IPS DF 6.9 (cell line): ENCODE results near the gene SMAD4.

ENCODE experiments used
- DNase-seq: peaks from one replicate; pipeline ENCODE4 v3.0.0-alpha.2; 2013; ENCODE audit warnings: low read depth, low spot score
- H3K27ac ChIP-seq: one replicate; pipeline ENCODE4 v1.5.1; 2013; ENCODE audit warnings: low read length, control low read depth
- H3K27me3 ChIP-seq: 2 replicates; pipeline ENCODE4 v1.6.1; 2013; ENCODE audit warnings: mild to moderate bottlenecking, low read length; ENCODE audit not compliant: control insufficient read depth, insufficient read depth
- H3K36me3 ChIP-seq: 2 replicates; pipeline ENCODE4 v1.6.1; 2013; ENCODE audit warnings: low read length; ENCODE audit not compliant: control insufficient read depth, insufficient read depth
- H3K4me1 ChIP-seq: 2 replicates; pipeline ENCODE4 v1.6.1; 2013; ENCODE audit warnings: low read length; ENCODE audit not compliant: control insufficient read depth, insufficient read depth
- H3K4me3 ChIP-seq: 2 replicates; pipeline ENCODE4 v1.5.1; 2013; ENCODE audit warnings: mild to moderate bottlenecking, low read length
- H3K9me3 ChIP-seq: 2 replicates; pipeline ENCODE4 v1.6.1; 2013; ENCODE audit warnings: low read length, inconsistent platforms; ENCODE audit not compliant: control insufficient read depth, insufficient read depth
- WGBS: extraction: QIAGEN DNeasy Blood & Tissue Kit; methylation state at CpG from one replicate; pipeline ENCODE4 v1.1.7; 2013; ENCODE audit warnings: mixed read lengths, missing lambda C conversion rate; ENCODE audit not compliant: insufficient read length, insufficient coverage; 5-methylcytosine and 5-hydroxymethylcytosine counted together

Gene SMAD4

GRCh38 chr18:51122266-51123045 lies 92.4 kb downstream of the SMAD4 start:
- WGBS: no CpG with 5 or more reads among the region's 19 CpGs

GRCh38 chr18:51123046-51123395 lies 93.0 kb downstream of the SMAD4 start:
- H3K4me1 ChIP-seq: no peaks in the 10 kb centered on the region
- no peak overlapping the region for H3K27ac ChIP-seq
- no peaks in the 10 kb centered on the region for H3K27me3 ChIP-seq
- WGBS: no CpG with 5 or more reads among the region's 7 CpGs
- no peaks in the 10 kb centered on the region for H3K9me3 ChIP-seq
- H3K4me3 ChIP-seq: no peak overlapping the region
- no peak for DNase-seq
- H3K36me3 ChIP-seq: no peaks in the 10 kb centered on the region

More at GRCh38 chr18:51122266-51123045, 92.4 kb downstream of the SMAD4 start:
- H3K27ac ChIP-seq: no peak overlapping the region
- no peak for DNase-seq
- no peaks in the 10 kb centered on the region for H3K4me1 ChIP-seq
- no peak overlapping the region for H3K4me3 ChIP-seq
- H3K27me3 ChIP-seq: no peaks in the 10 kb centered on the region
- H3K9me3 ChIP-seq: no peaks in the 10 kb centered on the region
- H3K36me3 ChIP-seq: no peaks in the 10 kb centered on the region

- no peaks in the 10 kb centered on the region for H3K36me3 ChIP-seq
- no peak overlapping the region for H3K27ac ChIP-seq
- no peak overlapping the region for H3K4me3 ChIP-seq
- no peaks in the 10 kb centered on the region for H3K27me3 ChIP-seq
- no peaks in the 10 kb centered on the region for H3K4me1 ChIP-seq
- no peaks in the 10 kb centered on the region for H3K9me3 ChIP-seq
- DNase-seq: no peak
- WGBS: no CpG with 5 or more reads among the region's 10 CpGs
These were observed 93.5 kb downstream of the SMAD4 start for GRCh38 chr18:51123481-51123880.

- H3K9me3 ChIP-seq: no peaks in the 10 kb centered on the region
- H3K4me3 ChIP-seq: no peak overlapping the region
- H3K4me1 ChIP-seq: no peaks in the 10 kb centered on the region
- DNase-seq: no peak
- H3K27me3 ChIP-seq: no peaks in the 10 kb centered on the region
- H3K27ac ChIP-seq: no peak overlapping the region
- no peaks in the 10 kb centered on the region for H3K36me3 ChIP-seq
- no CpG with 5 or more reads among the region's 10 CpGs for WGBS
These were observed 94.0 kb downstream of the SMAD4 start for GRCh38 chr18:51123936-51124486.

- DNase-seq: no peak
- no CpG with 5 or more reads among the region's 2 CpGs for WGBS
- H3K27ac ChIP-seq: no peak overlapping the region
- no peaks in the 10 kb centered on the region for H3K36me3 ChIP-seq
- H3K4me3 ChIP-seq: no peak overlapping the region
- no peaks in the 10 kb centered on the region for H3K27me3 ChIP-seq
- no peaks in the 10 kb centered on the region for H3K4me1 ChIP-seq
- no peaks in the 10 kb centered on the region for H3K9me3 ChIP-seq
These were observed 96.0 kb downstream of the SMAD4 start for GRCh38 chr18:51125976-51126375.

GRCh38 chr18:51127664-51128063 lies 97.7 kb downstream of the SMAD4 start:
- Histone ChIP-seq H3K36me3 (no peaks in the 10 kb centered on the region), H3K4me1 (no peaks in the 10 kb centered on the region), H3K9me3 (no peaks in the 10 kb centered on the region), H3K27ac (no peak overlapping the region), H3K4me3 (no peak overlapping the region), H3K27me3 (no peaks in the 10 kb centered on the region)
- WGBS: no CpG with 5 or more reads among the region's 3 CpGs
- DNase-seq: no peak

GRCh38 chr18:51128533-51128932 lies 98.5 kb downstream of the SMAD4 start:
- no peaks in the 10 kb centered on the region for H3K9me3 ChIP-seq
- WGBS: no CpG with 5 or more reads among the region's 4 CpGs

GRCh38 chr18:51132256-51132935 lies 102.4 kb downstream of the SMAD4 start:
- Histone ChIP-seq H3K9me3 (no peaks in the 10 kb centered on the region), H3K4me1 (0 out of 2 replicates have a peak, but pooled peaks cover under 1% of the 10 kb centered on the region), H3K36me3 (no peaks in the 10 kb centered on the region), H3K27ac (no peak overlapping the region), H3K27me3 (no peaks in the 10 kb centered on the region), H3K4me3 (no peak overlapping the region)
- no CpG with 5 or more reads among the region's 6 CpGs for WGBS
- DNase-seq: no peak

More at GRCh38 chr18:51128533-51128932, 98.5 kb downstream of the SMAD4 start:
- H3K27ac ChIP-seq: no peak overlapping the region
- DNase-seq: no peak
- H3K4me3 ChIP-seq: no peak overlapping the region
- H3K27me3 ChIP-seq: no peaks in the 10 kb centered on the region
- no peaks in the 10 kb centered on the region for H3K4me1 ChIP-seq
- no peaks in the 10 kb centered on the region for H3K36me3 ChIP-seq

- Histone ChIP-seq H3K4me1 (0 out of 2 replicates have a peak, but pooled peaks cover 3% of the 10 kb centered on the region), H3K36me3 (no peaks in the 10 kb centered on the region), H3K27me3 (no peaks in the 10 kb centered on the region), H3K4me3 (no peak overlapping the region), H3K27ac (no peak overlapping the region), H3K9me3 (no peaks in the 10 kb centered on the region)
- no CpG with 5 or more reads among the region's 12 CpGs for WGBS
- no peak for DNase-seq
These were observed 103.7 kb downstream of the SMAD4 start for GRCh38 chr18:51133580-51134160.
